WTC11 (cell line): Measurements from ENCODE around the gene ANGEL1. TPM values are rescaled to one million over a fixed set of nuclear protein-coding genes. Genes with fewer than 3 reads are reported as not detected.

Source experiments
- ATAC-seq: fragments of 200-7000 bp; cut with Tn5 transposase; 2 replicates; pipeline ENCODE4 v1.10.0; 2021; ENCODE audit warnings: mild to moderate bottlenecking, moderate library complexity
- CTCF ChIA-PET: fragments of 300-600 bp; sonication (Branson Sonifier 250); formaldehyde crosslinking; loops from one replicate; lab custom pipeline; 2021; ENCODE audit warnings: antibody characterized with exemption; lab: Charles Lee
- POLR2A ChIA-PET: fragments of 350-600 bp; sonication (Branson Sonifier 250); formaldehyde crosslinking; loops from one replicate; lab custom pipeline; 2021; ENCODE audit warnings: antibody characterized with exemption; lab: Charles Lee
- DNase-seq: peaks from one replicate; pipeline ENCODE4 v3.0.0; 2021; ENCODE audit warnings: low spot score
- H3K27ac Mint-ChIP-seq: 2 replicates; pipeline ENCODE4 v1.8.0; 2021; ENCODE audit warnings: mixed read lengths
- H3K27me3 Mint-ChIP-seq: 2 replicates; pipeline ENCODE4 v1.8.0; 2021; ENCODE audit warnings: low read depth, mild to moderate bottlenecking, moderate library complexity, mixed read lengths
- H3K36me3 Mint-ChIP-seq: 2 replicates; pipeline ENCODE4 v1.8.0; 2021; ENCODE audit warnings: mixed read lengths
- H3K4me1 Mint-ChIP-seq: 2 replicates; pipeline ENCODE4 v1.8.0; 2022; ENCODE audit warnings: mixed read lengths
- H3K4me3 Mint-ChIP-seq: 2 replicates; pipeline ENCODE4 v1.8.0; 2021; ENCODE audit warnings: mild to moderate bottlenecking, moderate library complexity, mixed read lengths
- H3K9me3 Mint-ChIP-seq: 2 replicates; pipeline ENCODE4 v1.8.0; 2021; ENCODE audit warnings: mixed read lengths
- ELF4 ChIP-seq: sonication (generic); formaldehyde crosslinking; IDR thresholded peaks from 2 replicates; pipeline ENCODE4 v1.8.1; 2022; ENCODE audit warnings: low read depth, mild to moderate bottlenecking, moderate library complexity, missing genetic modification reagents
- ETV6 ChIP-seq: sonication (generic); formaldehyde crosslinking; IDR thresholded peaks from 2 replicates; pipeline ENCODE4 v1.8.1; 2022; ENCODE audit warnings: mild to moderate bottlenecking, missing genetic modification reagents
- FOXP1 ChIP-seq: sonication (generic); formaldehyde crosslinking; IDR thresholded peaks from 2 replicates; pipeline ENCODE4 v1.8.0; 2022; ENCODE audit warnings: missing genetic modification reagents, mild to moderate bottlenecking, moderate library complexity, borderline replicate concordance
- GABPB1 ChIP-seq: sonication (generic); formaldehyde crosslinking; IDR thresholded peaks from 2 replicates; pipeline ENCODE4 v1.8.1; 2023; ENCODE audit warnings: mild to moderate bottlenecking, missing genetic modification reagents
- JUN ChIP-seq: sonication (generic); formaldehyde crosslinking; IDR thresholded peaks from 2 replicates; pipeline ENCODE4 v1.8.0; 2023; ENCODE audit warnings: mild to moderate bottlenecking, missing genetic modification reagents
- KAT7 ChIP-seq: sonication (generic); formaldehyde crosslinking; IDR thresholded peaks from 2 replicates; pipeline ENCODE4 v1.8.1; 2023; ENCODE audit warnings: missing genetic modification reagents, mild to moderate bottlenecking, borderline replicate concordance
- NFE2L1 ChIP-seq: sonication (generic); formaldehyde crosslinking; IDR thresholded peaks from 2 replicates; pipeline ENCODE4 v1.8.1; 2023; ENCODE audit warnings: missing genetic modification reagents
- NFYB ChIP-seq: sonication (generic); formaldehyde crosslinking; conservative IDR thresholded peaks from 2 replicates; pipeline ENCODE4 v1.8.0; 2022; ENCODE audit warnings: low read depth, missing genetic modification reagents
- OVOL2 ChIP-seq: fragments of 250-450 bp; sonication (Bioruptor Pico); IDR thresholded peaks from 2 replicates; pipeline ENCODE4 v1.9.0; 2021; ENCODE audit warnings: mild to moderate bottlenecking, borderline replicate concordance
- SP1 ChIP-seq: sonication (generic); formaldehyde crosslinking; conservative IDR thresholded peaks from 2 replicates; pipeline ENCODE4 v1.8.1; 2022; ENCODE audit warnings: missing genetic modification reagents
- TCF7 ChIP-seq: sonication (generic); formaldehyde crosslinking; IDR thresholded peaks from 2 replicates; pipeline ENCODE4 v1.8.0; 2022; ENCODE audit warnings: mild to moderate bottlenecking, low read depth, missing genetic modification reagents, moderate library complexity
- TEAD1 ChIP-seq: sonication (generic); formaldehyde crosslinking; IDR thresholded peaks from 2 replicates; pipeline ENCODE4 v1.8.0; 2022; ENCODE audit warnings: mild to moderate bottlenecking, missing genetic modification reagents
- TP53 ChIP-seq: sonication (generic); formaldehyde crosslinking; IDR thresholded peaks from 2 replicates; pipeline ENCODE4 v1.8.1; 2023; ENCODE audit warnings: mild to moderate bottlenecking, missing genetic modification reagents
- ZNF121 ChIP-seq: sonication (generic); formaldehyde crosslinking; IDR thresholded peaks from 2 replicates; pipeline ENCODE4 v1.8.0; 2023; ENCODE audit warnings: missing genetic modification reagents
- ZNF232 ChIP-seq: sonication (generic); formaldehyde crosslinking; IDR thresholded peaks from 2 replicates; pipeline ENCODE4 v1.8.0; 2022; ENCODE audit warnings: mild to moderate bottlenecking, missing genetic modification reagents
- ZNF317 ChIP-seq: sonication (generic); formaldehyde crosslinking; IDR thresholded peaks from 2 replicates; pipeline ENCODE4 v1.8.1; 2023; ENCODE audit warnings: low read depth, mild to moderate bottlenecking, moderate library complexity, missing genetic modification reagents, borderline replicate concordance
- total RNA-seq: library from RNA; stranded (reverse); gene quantifications from 3 replicates; pipeline ENCODE4 v1.2.3, GENCODE V29; 2021
- TF ChIP-seq, protein P1 (sequence below): fragments of 250-450 bp; sonication (Bioruptor Pico); IDR thresholded peaks from 2 replicates; pipeline ENCODE4 v1.9.0; 2021; ENCODE audit warnings: mild to moderate bottlenecking, borderline replicate concordance
- TF ChIP-seq, protein P2 (sequence below): sonication (generic); formaldehyde crosslinking; IDR thresholded peaks from 2 replicates; pipeline ENCODE4 v1.8.1; 2022; ENCODE audit warnings: missing genetic modification reagents, borderline replicate concordance
- TF ChIP-seq, protein P3 (sequence below): sonication (generic); formaldehyde crosslinking; IDR thresholded peaks from 2 replicates; pipeline ENCODE4 v1.8.0; 2022; ENCODE audit warnings: mild to moderate bottlenecking, missing genetic modification reagents
- TF ChIP-seq, protein P4 (sequence below): fragments of 250-450 bp; sonication (Bioruptor Pico); IDR thresholded peaks from 2 replicates; pipeline ENCODE4 v1.9.0; 2021; ENCODE audit warnings: moderate library complexity, mild to moderate bottlenecking, inconsistent platforms, borderline replicate concordance
- TF ChIP-seq, protein P5 (sequence below): sonication (generic); formaldehyde crosslinking; IDR thresholded peaks from 2 replicates; pipeline ENCODE4 v1.8.1; 2022; ENCODE audit warnings: low read depth, mild to moderate bottlenecking, moderate library complexity, missing genetic modification reagents, borderline replicate concordance
- TF ChIP-seq, protein P6 (sequence below): sonication (generic); formaldehyde crosslinking; IDR thresholded peaks from 2 replicates; pipeline ENCODE4 v1.8.1; 2023; ENCODE audit warnings: mild to moderate bottlenecking, missing genetic modification reagents, moderate library complexity
- TF ChIP-seq, protein P7 (sequence below): fragments of 250-450 bp; sonication (Bioruptor Pico); IDR thresholded peaks from 2 replicates; pipeline ENCODE4 v2.1.2; 2022; ENCODE audit warnings: mild to moderate bottlenecking, moderate library complexity

ANGEL1 gene
- total RNA-seq, 1 experiment from 2014 or later = 29.7 TPM

DNA sequence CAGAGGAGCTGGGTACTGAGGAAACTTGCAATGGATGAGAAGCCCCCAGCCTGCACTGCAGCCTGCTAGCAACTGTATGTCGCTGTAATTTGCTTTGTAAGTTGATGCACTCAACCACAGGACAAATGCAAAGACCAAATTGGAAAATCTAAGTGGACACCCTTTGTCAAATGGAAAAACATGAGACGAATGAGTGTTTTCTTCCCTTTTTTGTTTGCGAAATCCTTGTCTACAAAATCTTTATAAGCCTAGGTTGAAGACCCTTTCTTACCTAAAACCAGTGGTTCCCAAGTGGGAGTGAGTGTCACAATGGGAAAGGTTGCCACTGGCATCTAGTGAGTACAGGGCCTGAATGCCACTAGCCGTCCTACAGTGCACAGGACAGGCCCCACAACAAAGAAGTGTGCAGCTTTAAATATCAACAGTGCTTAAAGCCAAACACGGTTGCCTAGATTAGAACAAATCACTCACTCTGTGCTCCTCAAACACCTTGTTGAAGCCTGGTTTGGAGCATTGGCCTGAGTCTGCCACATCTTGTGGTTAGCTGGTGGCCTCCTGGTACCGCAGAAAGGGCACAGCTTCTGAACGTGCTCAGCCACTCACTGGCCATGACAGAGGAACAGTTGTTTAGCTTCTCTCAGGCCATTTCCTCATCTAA, 59.0 kb downstream of the ANGEL1 start:
- DNase-seq = no peak
- no peak for ATAC-seq
- H3K27me3 Mint-ChIP-seq = peaks cover 25% of the 10 kb centered on the region
- H3K9me3 Mint-ChIP-seq = no peaks in the 10 kb centered on the region
- ChIA-PET POLR2A (no interaction called here), CTCF (interaction anchor here (3.6 kb wide), 1 partner anchor 31 kb away, joined by 13 read pairs; no protein-coding TSS in a partner anchor)
- H3K27ac Mint-ChIP-seq = no peak overlapping the region
- H3K4me3 Mint-ChIP-seq = no peak overlapping the region
- no peaks in the 10 kb centered on the region for H3K4me1 Mint-ChIP-seq
- H3K36me3 Mint-ChIP-seq = peaks cover 5% of the 10 kb centered on the region; the same call in 1 of the 2 replicates
- no peak for TF ChIP-seq ZNF317 (CRISPR knock-in tag)
- TF ChIP-seq FOXP1 = no peak
- TF ChIP-seq, protein P1, sequence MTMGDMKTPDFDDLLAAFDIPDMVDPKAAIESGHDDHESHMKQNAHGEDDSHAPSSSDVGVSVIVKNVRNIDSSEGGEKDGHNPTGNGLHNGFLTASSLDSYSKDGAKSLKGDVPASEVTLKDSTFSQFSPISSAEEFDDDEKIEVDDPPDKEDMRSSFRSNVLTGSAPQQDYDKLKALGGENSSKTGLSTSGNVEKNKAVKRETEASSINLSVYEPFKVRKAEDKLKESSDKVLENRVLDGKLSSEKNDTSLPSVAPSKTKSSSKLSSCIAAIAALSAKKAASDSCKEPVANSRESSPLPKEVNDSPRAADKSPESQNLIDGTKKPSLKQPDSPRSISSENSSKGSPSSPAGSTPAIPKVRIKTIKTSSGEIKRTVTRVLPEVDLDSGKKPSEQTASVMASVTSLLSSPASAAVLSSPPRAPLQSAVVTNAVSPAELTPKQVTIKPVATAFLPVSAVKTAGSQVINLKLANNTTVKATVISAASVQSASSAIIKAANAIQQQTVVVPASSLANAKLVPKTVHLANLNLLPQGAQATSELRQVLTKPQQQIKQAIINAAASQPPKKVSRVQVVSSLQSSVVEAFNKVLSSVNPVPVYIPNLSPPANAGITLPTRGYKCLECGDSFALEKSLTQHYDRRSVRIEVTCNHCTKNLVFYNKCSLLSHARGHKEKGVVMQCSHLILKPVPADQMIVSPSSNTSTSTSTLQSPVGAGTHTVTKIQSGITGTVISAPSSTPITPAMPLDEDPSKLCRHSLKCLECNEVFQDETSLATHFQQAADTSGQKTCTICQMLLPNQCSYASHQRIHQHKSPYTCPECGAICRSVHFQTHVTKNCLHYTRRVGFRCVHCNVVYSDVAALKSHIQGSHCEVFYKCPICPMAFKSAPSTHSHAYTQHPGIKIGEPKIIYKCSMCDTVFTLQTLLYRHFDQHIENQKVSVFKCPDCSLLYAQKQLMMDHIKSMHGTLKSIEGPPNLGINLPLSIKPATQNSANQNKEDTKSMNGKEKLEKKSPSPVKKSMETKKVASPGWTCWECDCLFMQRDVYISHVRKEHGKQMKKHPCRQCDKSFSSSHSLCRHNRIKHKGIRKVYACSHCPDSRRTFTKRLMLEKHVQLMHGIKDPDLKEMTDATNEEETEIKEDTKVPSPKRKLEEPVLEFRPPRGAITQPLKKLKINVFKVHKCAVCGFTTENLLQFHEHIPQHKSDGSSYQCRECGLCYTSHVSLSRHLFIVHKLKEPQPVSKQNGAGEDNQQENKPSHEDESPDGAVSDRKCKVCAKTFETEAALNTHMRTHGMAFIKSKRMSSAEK (CRISPR knock-in tag) = no peak
- TF ChIP-seq, protein P2, sequence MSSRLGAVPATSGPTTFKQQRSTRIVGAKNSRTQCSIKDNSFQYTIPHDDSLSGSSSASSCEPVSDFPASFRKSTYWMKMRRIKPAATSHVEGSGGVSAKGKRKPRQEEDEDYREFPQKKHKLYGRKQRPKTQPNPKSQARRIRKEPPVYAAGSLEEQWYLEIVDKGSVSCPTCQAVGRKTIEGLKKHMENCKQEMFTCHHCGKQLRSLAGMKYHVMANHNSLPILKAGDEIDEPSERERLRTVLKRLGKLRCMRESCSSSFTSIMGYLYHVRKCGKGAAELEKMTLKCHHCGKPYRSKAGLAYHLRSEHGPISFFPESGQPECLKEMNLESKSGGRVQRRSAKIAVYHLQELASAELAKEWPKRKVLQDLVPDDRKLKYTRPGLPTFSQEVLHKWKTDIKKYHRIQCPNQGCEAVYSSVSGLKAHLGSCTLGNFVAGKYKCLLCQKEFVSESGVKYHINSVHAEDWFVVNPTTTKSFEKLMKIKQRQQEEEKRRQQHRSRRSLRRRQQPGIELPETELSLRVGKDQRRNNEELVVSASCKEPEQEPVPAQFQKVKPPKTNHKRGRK = no peak
- TF ChIP-seq OVOL2 (CRISPR knock-in tag) = no peak
- TF ChIP-seq, protein P3, sequence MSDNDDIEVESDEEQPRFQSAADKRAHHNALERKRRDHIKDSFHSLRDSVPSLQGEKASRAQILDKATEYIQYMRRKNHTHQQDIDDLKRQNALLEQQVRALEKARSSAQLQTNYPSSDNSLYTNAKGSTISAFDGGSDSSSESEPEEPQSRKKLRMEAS (CRISPR knock-in tag) = no peak
- TF ChIP-seq KAT7 = no peak
- no peak for TF ChIP-seq TP53 (CRISPR knock-in tag)
- no peak for TF ChIP-seq SP1
- TF ChIP-seq JUN (CRISPR knock-in tag) = no peak
- TF ChIP-seq, protein P4, sequence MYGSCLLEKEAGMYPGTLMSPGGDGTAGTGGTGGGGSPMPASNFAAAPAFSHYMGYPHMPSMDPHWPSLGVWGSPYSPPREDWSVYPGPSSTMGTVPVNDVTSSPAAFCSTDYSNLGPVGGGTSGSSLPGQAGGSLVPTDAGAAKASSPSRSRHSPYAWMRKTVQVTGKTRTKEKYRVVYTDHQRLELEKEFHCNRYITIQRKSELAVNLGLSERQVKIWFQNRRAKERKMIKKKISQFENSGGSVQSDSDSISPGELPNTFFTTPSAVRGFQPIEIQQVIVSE = no peak
- no peak for TF ChIP-seq ZNF121 (CRISPR knock-in tag)
- TF ChIP-seq, all 79 proteins: peak for 0

DNA sequence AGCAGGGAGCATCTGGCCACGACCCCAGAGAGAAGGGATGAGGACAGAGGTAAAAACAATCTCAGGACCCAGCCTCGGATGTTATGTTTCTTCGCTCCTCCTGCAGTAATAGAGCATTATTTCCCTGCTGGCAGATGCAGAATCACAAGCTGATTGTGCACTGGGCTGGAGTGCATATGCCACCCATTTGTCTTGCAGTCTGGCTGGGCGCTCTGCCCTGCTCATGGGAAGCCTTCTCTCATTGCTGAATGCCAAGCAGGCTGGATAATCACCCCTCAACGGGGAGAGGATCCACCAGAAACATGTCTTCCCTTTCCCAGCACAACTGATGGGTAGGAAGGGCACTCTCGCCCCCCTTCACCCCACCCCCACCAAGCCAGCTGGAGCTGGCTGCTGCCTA, 59.9 kb downstream of the ANGEL1 start:
- TF ChIP-seq NFE2L1 = no peak
- TF ChIP-seq, protein P5, sequence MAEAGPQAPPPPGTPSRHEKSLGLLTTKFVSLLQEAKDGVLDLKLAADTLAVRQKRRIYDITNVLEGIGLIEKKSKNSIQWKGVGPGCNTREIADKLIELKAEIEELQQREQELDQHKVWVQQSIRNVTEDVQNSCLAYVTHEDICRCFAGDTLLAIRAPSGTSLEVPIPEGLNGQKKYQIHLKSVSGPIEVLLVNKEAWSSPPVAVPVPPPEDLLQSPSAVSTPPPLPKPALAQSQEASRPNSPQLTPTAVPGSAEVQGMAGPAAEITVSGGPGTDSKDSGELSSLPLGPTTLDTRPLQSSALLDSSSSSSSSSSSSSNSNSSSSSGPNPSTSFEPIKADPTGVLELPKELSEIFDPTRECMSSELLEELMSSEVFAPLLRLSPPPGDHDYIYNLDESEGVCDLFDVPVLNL (CRISPR knock-in tag) = no peak
- POLR2A ChIA-PET = no interaction called here
- CTCF ChIA-PET = interaction anchor here (3.6 kb wide), 1 partner anchor 32 kb away, joined by 13 read pairs; no protein-coding TSS in a partner anchor
- no peaks in the 10 kb centered on the region for H3K4me1 Mint-ChIP-seq
- H3K9me3 Mint-ChIP-seq = no peaks in the 10 kb centered on the region
- H3K27me3 Mint-ChIP-seq = peaks cover 19% of the 10 kb centered on the region
- no peak for DNase-seq
- H3K36me3 Mint-ChIP-seq = peaks cover 5% of the 10 kb centered on the region; the same call in 1 of the 2 replicates
- ATAC-seq = no peak
- H3K27ac Mint-ChIP-seq = no peak overlapping the region
- H3K4me3 Mint-ChIP-seq = no peak overlapping the region

DNA sequence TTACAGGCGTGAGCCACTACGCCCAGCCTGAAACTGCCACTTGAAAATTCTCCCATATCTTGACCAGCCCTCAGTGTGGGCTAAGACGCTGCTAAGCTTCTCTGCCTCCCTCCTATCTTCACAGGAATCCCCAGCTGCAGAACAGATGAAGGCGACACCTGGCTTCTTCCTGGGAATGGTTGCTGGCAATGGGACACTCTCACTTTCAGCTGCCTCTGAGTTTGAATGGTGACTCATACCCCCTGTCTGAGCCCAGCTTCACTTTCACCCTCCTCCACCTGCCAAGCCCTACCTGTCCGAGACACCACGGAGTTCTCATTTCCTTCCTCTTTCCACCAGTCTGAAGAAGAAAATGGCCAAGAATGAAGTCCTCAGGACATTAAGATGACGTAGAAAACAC, 69.7 kb downstream of the ANGEL1 start:
- DNase-seq (no peak), ATAC-seq (no peak)
- Mint-ChIP-seq H3K27me3 (peaks cover 27% of the 10 kb centered on the region), H3K4me1 (no peaks in the 10 kb centered on the region), H3K9me3 (peaks cover 69% of the 10 kb centered on the region), H3K36me3 (peaks cover 31% of the 10 kb centered on the region), H3K27ac (no peak overlapping the region), H3K4me3 (no peak overlapping the region)
- CTCF ChIA-PET = no interaction called here
- POLR2A ChIA-PET = no interaction called here
- TF ChIP-seq, protein P6, sequence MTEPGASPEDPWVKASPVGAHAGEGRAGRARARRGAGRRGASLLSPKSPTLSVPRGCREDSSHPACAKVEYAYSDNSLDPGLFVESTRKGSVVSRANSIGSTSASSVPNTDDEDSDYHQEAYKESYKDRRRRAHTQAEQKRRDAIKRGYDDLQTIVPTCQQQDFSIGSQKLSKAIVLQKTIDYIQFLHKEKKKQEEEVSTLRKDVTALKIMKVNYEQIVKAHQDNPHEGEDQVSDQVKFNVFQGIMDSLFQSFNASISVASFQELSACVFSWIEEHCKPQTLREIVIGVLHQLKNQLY (CRISPR knock-in tag) = no peak
- TF ChIP-seq ZNF232 (CRISPR knock-in tag) (no peak), NFYB (CRISPR knock-in tag) (no peak), GABPB1 (CRISPR knock-in tag) (no peak), ELF4 (CRISPR knock-in tag) (no peak), ETV6 (CRISPR knock-in tag) (no peak), TCF7 (CRISPR knock-in tag) (no peak), TEAD1 (no peak)
- TF ChIP-seq, protein P7, sequence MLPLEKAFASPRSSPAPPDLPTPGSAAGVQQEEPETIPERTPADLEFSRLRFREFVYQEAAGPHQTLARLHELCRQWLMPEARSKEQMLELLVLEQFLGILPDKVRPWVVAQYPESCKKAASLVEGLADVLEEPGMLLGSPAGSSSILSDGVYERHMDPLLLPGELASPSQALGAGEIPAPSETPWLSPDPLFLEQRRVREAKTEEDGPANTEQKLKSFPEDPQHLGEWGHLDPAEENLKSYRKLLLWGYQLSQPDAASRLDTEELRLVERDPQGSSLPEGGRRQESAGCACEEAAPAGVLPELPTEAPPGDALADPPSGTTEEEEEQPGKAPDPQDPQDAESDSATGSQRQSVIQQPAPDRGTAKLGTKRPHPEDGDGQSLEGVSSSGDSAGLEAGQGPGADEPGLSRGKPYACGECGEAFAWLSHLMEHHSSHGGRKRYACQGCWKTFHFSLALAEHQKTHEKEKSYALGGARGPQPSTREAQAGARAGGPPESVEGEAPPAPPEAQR (CRISPR knock-in tag) = no peak
